HEK293T (cell line): ENCODE data around the gene DUS1L.

ENCODE experiments used
- CTCF ChIA-PET: fragments of 350-600 bp; formaldehyde crosslinking; extraction: SDS; loops from one replicate; lab custom pipeline; 2021; ENCODE audit warnings: antibody characterized with exemption, inconsistent platforms; lab: Yijun Ruan, JAX
- POLR2A ChIA-PET: fragments of 350-600 bp; formaldehyde crosslinking; extraction: SDS; loops from one replicate; lab custom pipeline; 2020; ENCODE audit warnings: antibody characterized with exemption, inconsistent platforms; lab: Yijun Ruan, JAX
- DNase-seq: peaks from one replicate; pipeline ENCODE4 v3.0.0; 2012; ENCODE audit warnings: mixed read lengths; ENCODE audit errors: extremely low spot score
- ARNT ChIP-seq: fragments of 450-650 bp; IDR thresholded peaks from 2 replicates; pipeline ENCODE4 v1.6.1; 2017; ENCODE audit warnings: mild to moderate bottlenecking
- BHLHE40 ChIP-seq: fragments of 450-650 bp; IDR thresholded peaks from 2 replicates; pipeline ENCODE4 v1.6.1; 2016; ENCODE audit warnings: mild to moderate bottlenecking, moderate library complexity, borderline replicate concordance
- CTBP1 ChIP-seq: fragments of 450-650 bp; IDR thresholded peaks from 2 replicates; pipeline ENCODE4 v1.6.1; 2016; ENCODE audit warnings: borderline replicate concordance
- ELF4 ChIP-seq: fragments of 450-650 bp; IDR thresholded peaks from 2 replicates; pipeline ENCODE4 v1.6.1; 2017; ENCODE audit warnings: antibody characterized with exemption
- FOXA1 ChIP-seq: fragments of 450-650 bp; IDR thresholded peaks from 2 replicates; pipeline ENCODE4 v1.6.1; 2016; ENCODE audit warnings: mild to moderate bottlenecking
- FOXK2 ChIP-seq: fragments of 450-650 bp; IDR thresholded peaks from 2 replicates; pipeline ENCODE4 v1.6.1; 2016; ENCODE audit warnings: mild to moderate bottlenecking
- FOXM1 ChIP-seq: fragments of 450-650 bp; IDR thresholded peaks from 2 replicates; pipeline ENCODE4 v1.6.1; 2017; ENCODE audit warnings: mild to moderate bottlenecking, borderline replicate concordance
- HDGF ChIP-seq: fragments of 450-650 bp; IDR thresholded peaks from 2 replicates; pipeline ENCODE4 v1.6.1; 2017; ENCODE audit warnings: antibody characterized with exemption, borderline replicate concordance
- L3MBTL2 ChIP-seq: fragments of 450-650 bp; conservative IDR thresholded peaks from 2 replicates; pipeline ENCODE4 v1.6.1; 2016; ENCODE audit warnings: mild to moderate bottlenecking
- LEF1 ChIP-seq: fragments of 450-650 bp; IDR thresholded peaks from 2 replicates; pipeline ENCODE4 v1.6.1; 2017; ENCODE audit warnings: mild to moderate bottlenecking, borderline replicate concordance
- NFRKB ChIP-seq: fragments of 450-650 bp; IDR thresholded peaks from 2 replicates; pipeline ENCODE4 v1.6.1; 2016; ENCODE audit warnings: mild to moderate bottlenecking, moderate library complexity
- SP1 ChIP-seq: fragments of 450-650 bp; IDR thresholded peaks from 2 replicates; pipeline ENCODE4 v1.6.1; 2017
- SUZ12 ChIP-seq: fragments of 450-650 bp; IDR thresholded peaks from 2 replicates; pipeline ENCODE4 v1.6.1; 2016; ENCODE audit warnings: mild to moderate bottlenecking
- TARDBP ChIP-seq: fragments of 450-650 bp; IDR thresholded peaks from 2 replicates; pipeline ENCODE4 v1.6.1; 2016
- ZNF384 ChIP-seq: fragments of 450-650 bp; IDR thresholded peaks from 2 replicates; pipeline ENCODE4 v1.6.1; 2016
- TF ChIP-seq, protein P1 (sequence below): fragments of 450-650 bp; IDR thresholded peaks from 2 replicates; pipeline ENCODE4 v1.6.1; 2016

Gene DUS1L

DNA sequence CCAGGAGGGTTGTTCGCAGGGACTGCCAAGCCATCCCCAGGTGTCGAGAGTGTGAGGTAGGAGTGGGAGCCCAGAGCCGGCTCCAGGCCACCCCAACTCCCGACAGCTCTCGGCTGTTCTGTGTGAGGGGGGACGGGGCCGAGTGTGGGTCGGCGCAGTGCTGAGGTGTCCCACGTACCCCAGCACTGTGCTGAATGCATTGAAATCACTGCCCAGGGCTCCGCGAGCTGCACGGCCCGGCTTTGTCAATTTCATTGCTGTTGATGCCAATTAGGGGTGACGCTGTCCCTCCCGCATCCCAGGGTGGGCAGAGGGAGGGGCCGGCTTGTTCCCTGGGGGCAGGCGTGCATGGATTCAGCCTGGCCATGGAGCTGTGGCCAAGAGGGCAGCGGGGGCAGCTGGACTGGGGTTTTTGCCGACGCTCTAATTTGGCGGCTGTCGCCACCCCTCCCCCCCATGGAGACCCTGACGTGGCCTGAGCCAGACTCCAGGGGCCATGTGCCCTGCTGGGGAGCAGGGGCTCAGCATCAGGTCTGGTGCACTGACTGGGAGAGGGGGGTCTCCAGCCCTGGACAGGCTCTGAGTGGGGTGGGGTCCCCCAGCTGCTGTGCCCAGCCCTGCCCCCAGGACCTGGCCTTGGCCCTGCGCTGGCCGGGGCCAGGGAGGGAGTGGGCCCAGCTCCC, 57.2 kb downstream of the DUS1L start:
- no peak for TF ChIP-seq CTBP1
- no peak for TF ChIP-seq NFRKB
- TF ChIP-seq, protein P1, sequence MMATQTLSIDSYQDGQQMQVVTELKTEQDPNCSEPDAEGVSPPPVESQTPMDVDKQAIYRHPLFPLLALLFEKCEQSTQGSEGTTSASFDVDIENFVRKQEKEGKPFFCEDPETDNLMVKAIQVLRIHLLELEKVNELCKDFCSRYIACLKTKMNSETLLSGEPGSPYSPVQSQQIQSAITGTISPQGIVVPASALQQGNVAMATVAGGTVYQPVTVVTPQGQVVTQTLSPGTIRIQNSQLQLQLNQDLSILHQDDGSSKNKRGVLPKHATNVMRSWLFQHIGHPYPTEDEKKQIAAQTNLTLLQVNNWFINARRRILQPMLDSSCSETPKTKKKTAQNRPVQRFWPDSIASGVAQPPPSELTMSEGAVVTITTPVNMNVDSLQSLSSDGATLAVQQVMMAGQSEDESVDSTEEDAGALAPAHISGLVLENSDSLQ: no peak
- no peak for TF ChIP-seq FOXM1
- TF ChIP-seq TARDBP: no peak
- no peak for TF ChIP-seq FOXK2
- TF ChIP-seq FOXA1: no peak
- no peak for TF ChIP-seq HDGF
- no peak for TF ChIP-seq ELF4
- TF ChIP-seq L3MBTL2: no peak
- TF ChIP-seq SP1: no peak
- no peak for TF ChIP-seq ZNF384
- TF ChIP-seq LEF1: no peak
- no peak for TF ChIP-seq ARNT
- no peak for TF ChIP-seq SUZ12
- TF ChIP-seq BHLHE40: no peak
- no peak for DNase-seq
- ChIA-PET POLR2A (no interaction called here), CTCF (interaction anchor here (2.0 kb wide), 1 partner anchor 11 kb away, joined by 6 read pairs; no protein-coding TSS in a partner anchor)
